Heart left ventricle (tissue), 16 donors: ENCODE measurements around the gene EXOSC10. TPM values are rescaled to one million over a fixed set of nuclear protein-coding genes. Genes with fewer than 3 reads are reported as not detected.

Experiments
- ATAC-seq, 4 donors: fragments of 200-7000 bp; cut with Tn5 transposase; one replicate each; pipeline ENCODE4 v1.9.1; 2020 to 2022; ENCODE audit warnings: moderate library complexity in 4 of 4, mild to moderate bottlenecking in 3 of 4, moderate number of reproducible peaks in 1 of 4
- DNase-seq, 5 donors: peaks; one replicate each; pipeline ENCODE4 v3.0.0-alpha.2; 2020
- H3K27ac ChIP-seq, 12 donors: fragments of 200-600 bp; sonication (generic) in 4 of 12; one replicate each; pipeline versions ENCODE4 v1.5.0 to v1.8.0; 2016 to 2022; ENCODE audit warnings: mild to moderate bottlenecking in 2 of 12
- H3K27me3 ChIP-seq, 9 donors: fragments of 200-600 bp; sonication (generic) in 2 of 9; one replicate each; pipeline versions ENCODE4 v1.5.1 to v1.8.0; 2016 to 2022; ENCODE audit warnings: mild to moderate bottlenecking in 3 of 9
- H3K36me3 ChIP-seq, 9 donors: fragments of 200-600 bp; sonication (generic) in 2 of 9; one replicate each; pipeline versions ENCODE4 v1.5.0 to v1.8.0; 2018 to 2022; ENCODE audit warnings: mild to moderate bottlenecking in 2 of 9
- H3K4me1 ChIP-seq, 12 donors: fragments of 200-600 bp; sonication (generic) in 4 of 12; one replicate each; pipeline versions ENCODE4 v1.5.0 to v1.8.0; 2016 to 2022; ENCODE audit warnings: mild to moderate bottlenecking in 3 of 12
- H3K4me3 ChIP-seq, 12 donors: fragments of 200-600 bp; sonication (generic) in 4 of 12; one replicate each; pipeline versions ENCODE4 v1.5.0 to v1.8.0; 2017 to 2022; ENCODE audit warnings: mild to moderate bottlenecking in 9 of 12, moderate library complexity in 4 of 12
- H3K9me3 ChIP-seq, 12 donors: fragments of 200-600 bp; sonication (generic) in 4 of 12; one replicate each; pipeline versions ENCODE4 v1.5.0 to v1.8.0; 2016 to 2022; ENCODE audit warnings: mild to moderate bottlenecking in 1 of 12
- CTCF ChIP-seq, 12 donors: fragments of 200-600 bp; sonication (generic) in 4 of 12; IDR thresholded peaks; one replicate each; pipeline versions ENCODE4 v1.5.0 to v1.8.0; 2018 to 2022; ENCODE audit warnings: antibody characterized with exemption in 12 of 12, mild to moderate bottlenecking in 5 of 12
- POLR2A ChIP-seq, 2 donors: fragments of 450-650 bp; IDR thresholded peaks; one replicate each; pipeline ENCODE4 v1.6.1; 2017; ENCODE audit warnings: antibody characterized with exemption in 2 of 2, mild to moderate bottlenecking in 2 of 2, moderate library complexity in 2 of 2
- WGBS, 4 donors: extraction: QIAGEN DNeasy Blood & Tissue Kit in 2 of 4; methylation state at CpG; one replicate each; pipeline versions ENCODE4 v1.1.5 to v1.1.7; 2013 to 2018; 5-methylcytosine and 5-hydroxymethylcytosine counted together
- intact Hi-C, 10 donors: fragments of 100-400 bp; cut with DNase I; formaldehyde crosslinking; loops; one replicate each; pipeline versions ENCODE4 v1.11.1 to v1.14.2; 2022
- polyA plus RNA-seq, 2 donors: library from polyadenylated mRNA; stranded (reverse); fragments of 200-250 nt; gene quantifications; one replicate each; pipeline ENCODE4 v1.2.3, GENCODE V29; 2013
- total RNA-seq, 9 donors: library from RNA; depleted of rRNA in 2 of 9; stranded (reverse); fragments of >200 nt in 2 of 9; fragmentation: NEBNext Ultra II Directional in 3 of 9; extraction: Animal tissue kit (Norgen Biotek cat#: 25700) in 3 of 9; gene quantifications; one replicate each; pipeline versions ENCODE4 v1.1.0 to v1.2.4, GENCODE V29; 2016 to 2023
- donor health status: ischemic (EF 13 %, LVEDD 7.1; RV severe dilation, severe dysfunction).
- donor health status: healthy with polysubstance abuse.
- donor health status: DM: no; HTN: yes; CAD: no.
- donor health status: DM: no; HTN: no; CAD: no.
- donor health status: ischemic (EF 25% LVEDD 6.9; RV normal size, moderate dysfunction).
- donor health status: ischemic (EF 25% LVEDD 5.7; RV mildly dilated, moderate dysfunction).
- donor health status: healthy.
- donor health status: DM: yes; HTN: yes; CAD: no.
- donor health status: ischemic (EF 35%, LVEDD 5.7; RV mildly dilated, moderate dysfunction).
- donor health status: nonischemic (EF 11% LVEDD 7.7; RV severe dilation, severe dysfunction).
- donor health status: DM: yes; HTN: yes; CAD: no.
- donor health status: PGD.
- donor health status: ischemic (EF 29% LVEDD 5.4; RV normal size, mild dysfunction).
- donor health status: nonischemic (EF 23%, LVEDD 6.1; RV moderate dilation, normal function).

The EXOSC10 gene
- total and polyA plus RNA-seq, 11 donors, result 16.4 to 34.8 (median 22.5) TPM

- WGBS, 4 donors, result 65 to 80% (median 73%) methylated on average over 3 of the region's 3 CpGs
- intact Hi-C loops, result no loop called here
- H3K4me3 ChIP-seq, result no peak overlapping the region
- no peak for ATAC-seq
- TF ChIP-seq CTCF (IDR thresholded peaks at IDR 0.05) (no peak), POLR2A (IDR thresholded peaks at IDR 0.05) (no peak)
- H3K4me1 ChIP-seq, result peaks cover 0 to 29% (median 16%) of the 10 kb centered on the region in 12 donors
- no peak overlapping the region for H3K27ac ChIP-seq
- H3K36me3 ChIP-seq, result peaks cover 0 to 47% (median 41%) of the 10 kb centered on the region in 9 donors
- H3K27me3 ChIP-seq, result no peaks in the 10 kb centered on the region
- H3K9me3 ChIP-seq, result peaks cover 0 to 3% (median 0%) of the 10 kb centered on the region in 12 donors
- no peak for DNase-seq
Observed at GRCh38 chr1:11062965-11063401, 36.7 kb downstream of the EXOSC10 start.

GRCh38 chr1:11061652-11062365, 37.9 kb downstream of the EXOSC10 start:
- Histone ChIP-seq H3K4me1 (peaks cover 0 to 29% (median 16%) of the 10 kb centered on the region in 12 donors), H3K4me3 (peak overlapping the region in 1 of 12 donors; percentile 100), H3K9me3 (peaks cover 0 to 3% (median 0%) of the 10 kb centered on the region in 12 donors), H3K36me3 (peaks cover 0 to 47% (median 34%) of the 10 kb centered on the region in 9 donors), H3K27ac (no peak overlapping the region), H3K27me3 (no peaks in the 10 kb centered on the region)
- TF ChIP-seq POLR2A (IDR thresholded peaks at IDR 0.05) (no peak), CTCF (IDR thresholded peaks at IDR 0.05) (no peak)
- intact Hi-C loops, result no loop called here
- DNase-seq, result no peak
- no peak for ATAC-seq
- 70 to 73% (median 72%) methylated on average over 5 of the region's 5 CpGs for WGBS, 4 donors

GRCh38 chr1:11059968-11060830, 39.5 kb downstream of the EXOSC10 start, which contains the start of gene SRM:
Gene SRM (minus strand): TSS chr1:11060018. CDS start chr1:11059943, 75 bp downstream.
- peaks cover 0 to 29% (median 16%) of the 10 kb centered on the region in 12 donors for H3K4me1 ChIP-seq
- H3K27ac ChIP-seq, result peak within 1 kb of the TSS; percentile 24 to 91 (median 80)
- H3K27me3 ChIP-seq, result no peaks in the 10 kb centered on the region
- H3K9me3 ChIP-seq, result peaks cover 0 to 2% (median 0%) of the 10 kb centered on the region in 12 donors
- DNase-seq (peak; percentile 91 to 96 (median 93)), ATAC-seq (peak; percentile 98 to 99 (median 98))
- peak within 1 kb of the TSS; percentile 79 to 100 (median 94) for H3K4me3 ChIP-seq
- intact Hi-C loops, result no loop called here
- WGBS, 4 donors, result 0 to 1% (median 0%) methylated on average over 26 to 83 of the region's 83 CpGs
- TF ChIP-seq CTCF (IDR thresholded peaks at IDR 0.05) (peak in 10 of 12 donors; percentile 24 to 81 (median 67)), POLR2A (IDR thresholded peaks at IDR 0.05) (peak; percentile 31 to 83)
- peaks cover 0 to 47% (median 33%) of the 10 kb centered on the region in 9 donors for H3K36me3 ChIP-seq
